HG02678 (cell line): ENCODE results near the gene ZNF528.

ENCODE experiments used
- ATAC-seq: cut with Tn5 transposase; IDR thresholded peaks from one replicate; pipeline ENCODE4 v1.9.1; 2021; ENCODE audit warnings: mild to moderate bottlenecking, moderate library complexity; ENCODE audit not compliant: unreplicated experiment

ZNF528 gene

GRCh38 chr19:52397310-52398080, at the start of gene ZNF528:
Gene ZNF528, plus strand, starts transcription at chr19:52397849. Its CDS starts 4,165 bp downstream, at chr19:52402014.
- ATAC-seq: peak; percentile 98

GRCh38 chr19:52351512-52351911, 46.1 kb upstream of the ZNF528 start:
- no peak for ATAC-seq

GRCh38 chr19:52366414-52366824, 31.2 kb upstream of the ZNF528 start:
- no peak for ATAC-seq

DNA sequence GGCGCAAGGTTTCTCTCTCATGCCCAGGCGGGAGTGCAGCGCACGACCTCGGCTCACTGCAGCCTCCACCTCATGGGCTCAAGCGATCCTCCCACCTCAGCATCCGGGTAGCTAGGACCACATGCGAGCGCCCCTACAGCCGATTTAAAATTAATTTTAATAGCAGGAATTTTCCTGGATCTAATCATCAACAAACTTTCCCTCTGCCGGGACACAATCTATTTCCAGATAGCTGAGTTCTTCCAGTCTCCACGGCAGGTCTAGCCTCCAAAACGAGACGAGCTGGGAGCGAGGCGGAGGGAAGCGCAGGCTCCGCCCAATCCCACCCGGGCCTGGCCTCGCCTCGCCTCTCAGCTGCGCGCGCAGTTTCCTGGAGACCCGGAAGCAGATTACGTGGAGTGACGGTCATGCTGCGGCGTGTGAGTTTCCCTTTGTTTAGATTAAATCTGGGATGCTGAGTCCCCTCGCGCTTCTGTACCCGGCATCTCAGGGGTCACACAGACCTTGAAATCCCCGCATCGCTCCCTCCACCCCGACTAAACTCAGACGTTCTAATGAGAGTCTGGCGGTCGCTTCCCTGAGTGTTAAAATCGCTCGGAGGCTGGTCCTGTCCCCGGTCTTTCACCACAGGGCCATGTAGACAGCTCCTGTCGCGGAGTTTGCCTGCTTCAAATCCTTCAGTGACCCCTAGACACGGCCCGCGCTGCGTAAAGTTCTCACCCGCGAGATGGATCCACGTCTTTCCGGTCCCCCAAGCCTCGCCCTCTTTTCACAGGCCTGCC, 27.9 kb upstream of the ZNF528 start, which contains the start of gene ZNF880:
Gene ZNF880, plus strand, starts transcription at position 365 of the 782 bp plus-strand sequence. Its CDS starts 43 bp downstream, at position 408.
- peak; percentile 63 for ATAC-seq

GRCh38 chr19:52370341-52370710, 27.3 kb upstream of the ZNF528 start:
- ATAC-seq: no peak

DNA sequence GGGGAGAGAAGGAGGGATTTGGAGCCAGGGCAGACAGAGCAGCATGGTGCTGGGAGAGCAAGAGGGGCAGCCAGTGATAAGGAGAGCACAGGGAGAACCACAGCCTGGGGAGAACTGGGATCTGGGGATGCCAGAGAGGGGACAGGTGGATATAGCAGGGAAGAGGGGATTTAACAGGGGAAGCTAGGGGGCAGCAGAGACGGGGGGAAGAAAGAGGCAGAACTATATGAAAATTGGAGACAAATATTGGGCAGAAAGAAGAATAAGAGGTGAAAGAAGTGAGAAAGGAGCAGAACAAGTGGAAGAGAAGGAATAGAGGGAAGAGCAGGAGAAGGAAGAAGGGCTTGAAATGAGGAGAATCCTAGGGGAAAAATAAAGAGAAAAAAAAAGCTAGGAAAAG, 6.5 kb upstream of the ZNF528 start:
- no peak for ATAC-seq

DNA sequence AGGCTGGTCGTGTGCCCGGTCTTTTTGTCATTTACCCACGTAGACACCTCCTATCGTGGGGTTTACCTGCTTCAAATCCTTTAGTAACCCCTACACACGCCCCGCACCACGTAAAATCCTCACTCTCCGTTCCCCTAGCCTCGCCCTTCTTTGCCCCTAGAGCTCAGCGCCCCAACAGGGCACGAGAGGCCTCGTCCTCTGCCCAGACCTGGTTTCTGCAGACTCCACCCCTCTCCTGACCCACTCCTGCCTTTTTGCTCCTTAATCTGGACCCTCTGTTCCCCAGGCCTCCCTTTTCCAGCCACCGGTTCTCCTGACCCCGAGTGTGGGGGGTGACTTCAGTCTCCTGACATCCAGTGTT, 412 bp downstream of the ZNF528 start:
- ATAC-seq: peak; percentile 6

DNA sequence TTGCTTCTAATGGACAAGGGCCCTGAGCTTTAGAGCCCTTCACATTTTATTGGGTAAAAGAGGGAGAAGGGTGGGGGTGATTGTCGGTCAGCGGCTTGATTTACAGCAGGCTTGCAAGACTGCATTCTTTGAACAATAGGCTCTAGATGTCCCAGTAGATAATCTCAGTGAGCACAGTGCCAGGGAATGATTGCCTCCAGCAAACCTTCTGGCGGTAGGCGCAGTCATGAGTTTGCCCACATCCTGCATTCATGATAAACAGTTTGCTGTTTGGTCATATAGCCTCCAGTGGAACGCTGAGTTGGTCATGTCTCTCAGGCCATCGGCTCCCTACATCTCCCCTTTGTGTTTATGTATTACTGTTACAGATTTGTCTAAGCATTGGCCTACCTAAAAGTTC, 12.6 kb downstream of the ZNF528 start:
- no peak for ATAC-seq

- ATAC-seq: no peak
These were observed 18.1 kb downstream of the ZNF528 start for GRCh38 chr19:52415711-52416110.

GRCh38 chr19:52428937-52429336, 31.3 kb downstream of the ZNF528 start, which contains the start of gene ZNF534:
Gene ZNF534, plus strand, starts transcription at chr19:52429148. Its CDS starts 2,327 bp downstream, at chr19:52431475.
- no peak for ATAC-seq

GRCh38 chr19:52442179-52442578, 44.5 kb downstream of the ZNF528 start:
- no peak for ATAC-seq

- ATAC-seq: no peak
These were observed 46.9 kb downstream of the ZNF528 start for GRCh38 chr19:52444506-52444905.

- ATAC-seq: no peak
These were observed 53.6 kb downstream of the ZNF528 start for GRCh38 chr19:52451241-52451640.

DNA sequence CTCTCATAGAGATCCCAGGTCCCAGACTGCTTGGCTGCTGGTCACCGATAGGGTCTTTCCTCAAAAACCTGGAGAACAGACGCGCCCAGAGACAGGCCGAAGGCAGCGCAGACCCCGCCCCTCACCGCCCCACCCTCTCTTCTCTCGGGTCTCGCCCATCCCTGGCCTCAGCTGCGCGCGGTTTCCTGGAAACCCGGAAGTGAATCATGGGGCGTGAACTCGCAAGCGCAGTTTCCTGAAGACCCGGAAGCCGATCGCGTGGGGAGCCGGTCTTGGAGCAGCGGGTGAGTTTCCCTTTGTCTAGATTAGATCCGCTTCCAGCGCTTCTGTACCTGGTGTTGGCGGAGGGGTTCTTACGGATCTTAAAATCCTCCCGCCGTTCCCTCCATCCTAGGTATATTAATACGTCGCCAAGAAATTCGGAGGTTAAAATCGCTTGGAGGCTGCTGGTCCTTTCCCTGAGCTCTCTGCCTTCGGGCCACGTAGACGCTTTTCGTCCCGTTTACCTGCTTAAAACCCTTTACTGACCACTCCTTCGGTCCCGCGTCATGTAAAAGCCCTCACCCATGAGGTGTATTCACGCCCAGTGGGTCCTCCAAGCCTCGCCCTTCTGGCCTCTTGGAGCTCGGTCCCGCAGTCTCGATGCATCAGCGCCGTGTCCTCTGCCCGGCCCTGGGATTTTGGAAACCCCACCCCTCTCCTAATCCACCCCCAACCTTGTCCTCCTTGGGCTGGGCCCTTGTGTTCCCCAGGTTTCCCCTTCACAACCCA, 55.9 kb downstream of the ZNF528 start, which contains the start of gene ZNF578:
Gene ZNF578, plus strand, starts transcription at position 230 of the 771 bp plus-strand sequence. CDS start 48,293 bp downstream, outside the sequence.
- ATAC-seq: no peak

GRCh38 chr19:52464798-52465470, 67.3 kb downstream of the ZNF528 start:
- ATAC-seq: no peak
